GM12878 (cell line): ENCODE measurements around the gene TERF2IP. TPM values are rescaled to one million over a fixed set of nuclear protein-coding genes. Genes with fewer than 3 reads are reported as not detected.

Source experiments
- ATAC-seq: fragments of 200-7000 bp; cut with Tn5 transposase; 3 replicates; pipeline ENCODE4 v1.9.1; 2020; ENCODE audit warnings: mild to moderate bottlenecking, moderate library complexity
- BruUV-seq: library from RNA; stranded (reverse); fragments of 400-500 nt; replicated peaks from 2 replicates; lab custom pipeline; 2021; lab: Mats Ljungman, UMichigan
- CTCF ChIA-PET: fragments of 300-600 bp; sonication (Branson Sonifier 250); formaldehyde crosslinking; extraction: SDS; loops from one replicate; lab custom pipeline; 2021; ENCODE audit warnings: inconsistent platforms; lab: Yijun Ruan, JAX
- POLR2A ChIA-PET: fragments of 350-600 bp; formaldehyde crosslinking; extraction: SDS; loops from one replicate; lab custom pipeline; 2021; ENCODE audit warnings: inconsistent platforms; lab: Charles Lee
- RAD21 ChIA-PET: fragments of 300-600 bp; sonication (Branson Sonifier 250); formaldehyde crosslinking; loops from one replicate; lab custom pipeline; 2023; ENCODE audit warnings: antibody characterized with exemption; ENCODE audit not compliant: unreplicated experiment; lab: Charles Lee
- SMC1A ChIA-PET: fragments of 300-600 bp; sonication (Branson Sonifier 250); formaldehyde crosslinking; loops from one replicate; lab custom pipeline; 2023; ENCODE audit not compliant: unreplicated experiment, uncharacterized antibody; lab: Charles Lee
- DNase-seq: peaks from one replicate; pipeline ENCODE4 v3.0.0-alpha.2; 2011; ENCODE audit warnings: low read depth, low spot score
- FAIRE-seq: peaks from 3 replicates; lab custom pipeline; 2011; peaks lifted over from hg19 to GRCh38; lab: Jason Lieb, UNC
- H2AFZ ChIP-seq: 2 replicates; pipeline ENCODE4 v1.6.0; 2011; ENCODE audit warnings: low read depth, low read length, control low read depth; ENCODE audit not compliant: control insufficient read depth
- H3K27ac ChIP-seq: 2 replicates; pipeline ENCODE4 v1.5.1; 2011; ENCODE audit warnings: control low read depth; ENCODE audit not compliant: control insufficient read depth, insufficient read depth
- H3K27me3 ChIP-seq, 2 experiments: replicated peaks in 1 of 2; 2 replicates each; pipeline versions ENCODE4 v1.6.0 to v1.6.1; 2011; ENCODE audit warnings: low read length in 1 of 2; ENCODE audit not compliant: control insufficient read depth in 2 of 2, insufficient read depth in 2 of 2
- H3K36me3 ChIP-seq, 2 experiments: 2 replicates each; pipeline ENCODE4 v1.5.1; 2011; ENCODE audit warnings: low read length in 1 of 2; ENCODE audit not compliant: control insufficient read depth in 2 of 2, insufficient read depth in 2 of 2
- H3K4me1 ChIP-seq: 2 replicates; pipeline ENCODE4 v1.6.1; 2011; ENCODE audit warnings: mild to moderate bottlenecking, low read length, moderate library complexity, mixed read lengths; ENCODE audit not compliant: control insufficient read depth, insufficient read depth
- H3K4me2 ChIP-seq: 2 replicates; pipeline ENCODE4 v1.6.0; 2011; ENCODE audit warnings: control low read depth; ENCODE audit not compliant: control insufficient read depth, insufficient read depth
- H3K4me3 ChIP-seq: fragments of 200-600 bp; sonication (generic); 2 replicates; pipeline ENCODE4 v1.5.1; 2016
- H3K79me2 ChIP-seq: 2 replicates; pipeline ENCODE4 v1.6.0; 2011; ENCODE audit warnings: low read length; ENCODE audit not compliant: control insufficient read depth, insufficient read depth
- H3K9ac ChIP-seq: 2 replicates; pipeline ENCODE4 v1.8.0; 2011; ENCODE audit warnings: low read length, control low read depth, mixed read lengths; ENCODE audit not compliant: control insufficient read depth, insufficient read depth
- H3K9me3 ChIP-seq: replicated peaks from 3 replicates; pipeline ENCODE4 v1.5.1; 2011; ENCODE audit warnings: mild to moderate bottlenecking, low read length; ENCODE audit not compliant: control insufficient read depth, insufficient read depth
- H4K20me1 ChIP-seq: 2 replicates; pipeline ENCODE4 v1.6.0; 2011; ENCODE audit not compliant: control insufficient read depth, insufficient read depth
- IRF5 ChIP-seq: fragments of 450-650 bp; IDR thresholded peaks from 2 replicates; pipeline ENCODE4 v1.6.1; 2017; ENCODE audit warnings: borderline replicate concordance
- MYB ChIP-seq: fragments of 150-350 bp; IDR thresholded peaks from 2 replicates; pipeline ENCODE4 v1.6.1; 2014; ENCODE audit warnings: mild to moderate bottlenecking, low read depth, low read length, borderline replicate concordance
- POLR2A ChIP-seq: IDR thresholded peaks from 2 replicates; pipeline ENCODE4 v1.6.1; 2011; ENCODE audit warnings: low read depth, mild to moderate bottlenecking, low read length
- SMC3 ChIP-seq: IDR thresholded peaks from 2 replicates; pipeline ENCODE4 v1.6.1; 2011; ENCODE audit warnings: low read length, improper control_type of control experiment, borderline replicate concordance
- SUZ12 ChIP-seq: fragments of 200-600 bp; sonication (generic); IDR thresholded peaks from one replicate; pipeline ENCODE4 v1.6.1; 2018; ENCODE audit warnings: antibody characterized with exemption, mild to moderate bottlenecking; ENCODE audit not compliant: unreplicated experiment
- WGBS: methylation state at CpG from one replicate; pipeline ENCODE4 v1.1.6; 2016; ENCODE audit warnings: low lambda C conversion rate; ENCODE audit not compliant: insufficient replicate concordance, insufficient coverage; ENCODE audit errors: missing lambda C conversion rate; 5-methylcytosine and 5-hydroxymethylcytosine counted together
- in situ Hi-C: fragments of 300-500 bp; cut with MboI; formaldehyde crosslinking; loops from 9 replicates; pipeline ENCODE4 v1.14.3; 2018; ENCODE audit warnings: mixed read lengths
- intact Hi-C: fragments of 100-400 bp; cut with micrococcal nuclease; formaldehyde crosslinking; loops from one replicate; pipeline ENCODE4 v1.14.2; 2022; ENCODE audit not compliant: unreplicated experiment
- polyA plus RNA-seq, 11 experiments: library from polyadenylated mRNA; depleted of rRNA in 4 of 11; unstranded in 6 of 11; stranded (reverse) in 5 of 11; fragments of >200 nt; fragmentation: Nextera tagmentation in 4 of 11; fragmentation: Illumina TruSeq in 1 of 11; extraction: Ambion mirVana in 4 of 11; extraction: Trizol in 1 of 11; gene quantifications; 1 replicate in 1 of 11; 2 replicates in 10 of 11; pipeline versions ENCODE4 v1.2.1 to v1.2.3, GENCODE V29; 2011 to 2016; ENCODE audit warnings: inconsistent platforms in 2 of 11, missing spikeins in 2 of 11, low read depth in 1 of 11
- total RNA-seq, 4 experiments: library from RNA; depleted of rRNA in 3 of 4; stranded (reverse); fragments of >200 nt in 3 of 4; fragmentation: Illumina TruSeq in 1 of 4; extraction: Trizol in 1 of 4; gene quantifications; 2 replicates each; pipeline versions ENCODE4 v1.2.1 to v1.2.3, GENCODE V29; 2013 to 2021
- TF ChIP-seq, protein P1 (sequence below): IDR thresholded peaks from 2 replicates; pipeline ENCODE4 v1.6.1; 2012; ENCODE audit warnings: mild to moderate bottlenecking, low read depth, low read length

TERF2IP gene
- total and polyA plus RNA-seq, 10 of the 15 experiments (the other 5 are each of a cell fraction or from before 2014, with no cell fraction given): 19.6 to 93.1 (median 54.4) TPM

DNA sequence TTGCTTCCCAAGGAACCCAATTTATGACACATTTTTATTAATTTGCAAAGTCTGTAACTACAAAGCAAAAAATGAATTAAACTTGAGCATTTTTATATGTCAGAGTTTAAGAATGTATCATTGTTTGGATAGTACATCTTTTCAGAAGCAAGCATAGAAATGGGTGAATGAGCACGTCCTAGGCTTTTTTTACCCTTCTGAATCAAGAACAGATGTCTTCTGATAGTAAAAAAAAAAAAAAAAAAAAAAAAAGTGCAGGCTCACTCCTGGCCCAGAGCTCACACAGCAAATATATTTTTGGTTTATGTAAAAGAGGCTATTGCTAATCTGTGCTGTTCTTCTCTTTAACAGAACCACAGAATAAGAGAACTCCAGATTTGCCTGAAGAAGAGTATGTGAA, 6.3 kb downstream of the TERF2IP start (continued):
- TF ChIP-seq SUZ12: no peak

DNA sequence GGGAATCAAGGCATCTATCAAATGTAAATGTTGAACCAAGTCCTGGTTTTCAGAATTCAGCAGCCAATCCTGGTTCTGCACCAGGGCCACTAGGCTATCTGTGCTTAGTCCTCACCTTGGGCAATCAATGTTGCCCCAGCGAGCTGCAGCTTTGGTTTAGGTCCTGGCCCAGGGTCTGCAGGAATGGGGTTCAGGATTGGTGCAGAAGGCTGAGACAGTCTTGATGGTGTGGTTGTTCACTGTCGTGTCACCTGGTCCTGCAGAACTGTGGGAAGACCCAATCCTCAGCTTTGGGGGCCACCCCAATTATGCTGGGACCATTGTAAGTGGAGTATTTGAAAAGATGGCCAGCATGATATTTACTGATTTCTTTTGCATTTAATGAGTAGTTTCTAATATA, 10.6 kb downstream of the TERF2IP start:
- DNase-seq (no peak), ATAC-seq (no peak; the same call in 2 of the 3 replicates), FAIRE-seq (no peak)
- H2AFZ ChIP-seq: no peak overlapping the region
- intact Hi-C loops (loop anchor here (10.0 kb wide), 1 partner anchor 1537 kb away; the partner anchor contains the start of genes MON1B and SYCE1L), in situ Hi-C loops (no loop called here)
- ChIA-PET POLR2A (no interaction called here), SMC1A (interaction anchor here (0.6 to 1.6 kb wide), 2 partner anchors 9 to 16 kb away, joined by 4 to 7 read pairs; no protein-coding TSS in a partner anchor), CTCF (interaction anchor here (1.2 kb wide), 1 partner anchor 186 kb away, joined by 3 read pairs; no protein-coding TSS in a partner anchor), RAD21 (no interaction called here)
- H3K9ac ChIP-seq: no peak overlapping the region
- no peak overlapping the region for H3K27ac ChIP-seq
- 92% methylated on average over 2 of the region's 2 CpGs for WGBS
- H3K79me2 ChIP-seq: peaks cover 11% of the 10 kb centered on the region
- H4K20me1 ChIP-seq: no peaks in the 10 kb centered on the region; the same call in 1 of the 2 replicates
- no peaks in the 10 kb centered on the region for H3K4me1 ChIP-seq
- H3K4me3 ChIP-seq: no peak overlapping the region
- TF ChIP-seq SMC3 (no peak), POLR2A (peak; percentile 63)
- H3K27me3 ChIP-seq: no peaks in the 10 kb centered on the region
- no peaks in the 10 kb centered on the region for H3K9me3 ChIP-seq
- no peak overlapping the region for H3K4me2 ChIP-seq
- peaks cover 8 to 21% of the 10 kb centered on the region in 2 experiments; a peak in 3 of 4 replicates for H3K36me3 ChIP-seq
- BruUV-seq: no TSS peak

DNA sequence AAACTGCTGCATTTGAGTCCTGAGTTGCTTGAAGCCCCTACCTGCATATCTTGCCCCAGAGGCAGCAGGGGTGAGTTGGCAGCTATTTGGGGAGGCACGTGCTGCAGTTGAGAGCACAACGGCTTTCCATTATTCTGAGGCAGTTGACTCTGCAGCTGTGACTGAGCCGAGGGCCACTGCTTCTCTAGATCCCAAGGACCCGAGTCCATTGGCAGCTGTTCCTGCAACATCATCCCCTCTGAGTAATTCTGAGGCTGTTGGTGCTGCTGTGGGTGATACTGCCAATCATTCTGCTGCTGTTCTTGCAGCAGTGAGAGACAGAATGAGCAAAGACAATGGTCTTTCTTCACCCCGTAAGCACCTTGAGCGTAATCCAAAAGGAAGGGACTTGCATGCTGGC, 12.7 kb downstream of the TERF2IP start:
- 97% methylated on average over 6 of the region's 6 CpGs for WGBS
- no peak overlapping the region for H3K4me3 ChIP-seq
- H3K27me3 ChIP-seq: no peaks in the 10 kb centered on the region
- in situ Hi-C loops (no loop called here), intact Hi-C loops (no loop called here)
- no peaks in the 10 kb centered on the region for H3K4me1 ChIP-seq
- DNase-seq (no peak), FAIRE-seq (no peak), ATAC-seq (no peak)
- POLR2A ChIA-PET: interaction anchor here (1.2 kb wide), 1 partner anchor 10 kb away, joined by 3 read pairs; no protein-coding TSS in a partner anchor
- H3K9me3 ChIP-seq: no peaks in the 10 kb centered on the region; the same call in 2 of the 3 replicates
- SMC1A ChIA-PET: interaction anchor here (1.2 kb wide), 1 partner anchor 104 kb away, joined by 4 read pairs; no protein-coding TSS in a partner anchor
- no peak overlapping the region for H3K9ac ChIP-seq
- TF ChIP-seq, protein P1, sequence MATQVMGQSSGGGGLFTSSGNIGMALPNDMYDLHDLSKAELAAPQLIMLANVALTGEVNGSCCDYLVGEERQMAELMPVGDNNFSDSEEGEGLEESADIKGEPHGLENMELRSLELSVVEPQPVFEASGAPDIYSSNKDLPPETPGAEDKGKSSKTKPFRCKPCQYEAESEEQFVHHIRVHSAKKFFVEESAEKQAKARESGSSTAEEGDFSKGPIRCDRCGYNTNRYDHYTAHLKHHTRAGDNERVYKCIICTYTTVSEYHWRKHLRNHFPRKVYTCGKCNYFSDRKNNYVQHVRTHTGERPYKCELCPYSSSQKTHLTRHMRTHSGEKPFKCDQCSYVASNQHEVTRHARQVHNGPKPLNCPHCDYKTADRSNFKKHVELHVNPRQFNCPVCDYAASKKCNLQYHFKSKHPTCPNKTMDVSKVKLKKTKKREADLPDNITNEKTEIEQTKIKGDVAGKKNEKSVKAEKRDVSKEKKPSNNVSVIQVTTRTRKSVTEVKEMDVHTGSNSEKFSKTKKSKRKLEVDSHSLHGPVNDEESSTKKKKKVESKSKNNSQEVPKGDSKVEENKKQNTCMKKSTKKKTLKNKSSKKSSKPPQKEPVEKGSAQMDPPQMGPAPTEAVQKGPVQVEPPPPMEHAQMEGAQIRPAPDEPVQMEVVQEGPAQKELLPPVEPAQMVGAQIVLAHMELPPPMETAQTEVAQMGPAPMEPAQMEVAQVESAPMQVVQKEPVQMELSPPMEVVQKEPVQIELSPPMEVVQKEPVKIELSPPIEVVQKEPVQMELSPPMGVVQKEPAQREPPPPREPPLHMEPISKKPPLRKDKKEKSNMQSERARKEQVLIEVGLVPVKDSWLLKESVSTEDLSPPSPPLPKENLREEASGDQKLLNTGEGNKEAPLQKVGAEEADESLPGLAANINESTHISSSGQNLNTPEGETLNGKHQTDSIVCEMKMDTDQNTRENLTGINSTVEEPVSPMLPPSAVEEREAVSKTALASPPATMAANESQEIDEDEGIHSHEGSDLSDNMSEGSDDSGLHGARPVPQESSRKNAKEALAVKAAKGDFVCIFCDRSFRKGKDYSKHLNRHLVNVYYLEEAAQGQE: no peak
- TF ChIP-seq MYB: no peak
- TF ChIP-seq IRF5: no peak
- H3K27ac ChIP-seq: no peak overlapping the region
- RAD21 ChIA-PET: no interaction called here
- no peak overlapping the region for H2AFZ ChIP-seq
- no peak overlapping the region for H3K4me2 ChIP-seq
- BruUV-seq: no TSS peak
- peaks cover 8 to 21% of the 10 kb centered on the region in 2 experiments; a peak in 3 of 4 replicates for H3K36me3 ChIP-seq
- CTCF ChIA-PET: interaction anchor here (1.0 to 1.2 kb wide), 2 partner anchors 12 to 103 kb away, joined by 3 read pairs; no protein-coding TSS in a partner anchor
- no peaks in the 10 kb centered on the region for H4K20me1 ChIP-seq
- H3K79me2 ChIP-seq: no peaks in the 10 kb centered on the region
